GM23338 (cell line): ENCODE results near the gene TMEM214. TPM values are rescaled to one million over a fixed set of nuclear protein-coding genes. Genes with fewer than 3 reads are reported as not detected.

Experiments used
- ATAC-seq: fragments of 200-7000 bp; cut with Tn5 transposase; 3 replicates; pipeline ENCODE4 v1.9.1; 2020
- DNase-seq: peaks from one replicate; pipeline ENCODE4 v3.0.0-alpha.2; 2015; ENCODE audit warnings: low spot score
- H2AFZ ChIP-seq: fragments of 200-600 bp; sonication (generic); 2 replicates; pipeline ENCODE4 v1.8.0; 2016; ENCODE audit warnings: antibody characterized with exemption, mild to moderate bottlenecking, moderate library complexity
- H3F3A ChIP-seq: fragments of 200-600 bp; sonication (generic); replicated peaks from 2 replicates; pipeline ENCODE4 v1.8.0; 2017; ENCODE audit warnings: antibody characterized with exemption, mixed run types, low read depth
- H3K27ac ChIP-seq: fragments of 200-600 bp; sonication (generic); 2 replicates; pipeline ENCODE4 v1.6.1; 2016; ENCODE audit warnings: low read depth
- H3K27me3 ChIP-seq: fragments of 200-600 bp; sonication (generic); 2 replicates; pipeline ENCODE4 v1.8.0; 2016; ENCODE audit warnings: mild to moderate bottlenecking, mixed run types, moderate library complexity; ENCODE audit not compliant: insufficient read depth
- H3K36me3 ChIP-seq: fragments of 200-600 bp; sonication (generic); 2 replicates; pipeline ENCODE4 v1.8.0; 2016; ENCODE audit warnings: mild to moderate bottlenecking; ENCODE audit not compliant: insufficient read depth
- H3K4me1 ChIP-seq: fragments of 200-600 bp; sonication (generic); 2 replicates; pipeline ENCODE4 v1.8.0; 2016; ENCODE audit warnings: mild to moderate bottlenecking, moderate library complexity; ENCODE audit not compliant: insufficient read depth
- H3K4me2 ChIP-seq: fragments of 200-600 bp; sonication (generic); 2 replicates; pipeline ENCODE4 v1.7.1; 2017; ENCODE audit warnings: mixed run types
- H3K4me3 ChIP-seq: fragments of 200-600 bp; sonication (generic); 2 replicates; pipeline ENCODE4 v1.6.1; 2016; ENCODE audit warnings: mixed run types
- H3K79me2 ChIP-seq: fragments of 200-600 bp; sonication (generic); replicated peaks from 2 replicates; pipeline ENCODE4 v1.8.0; 2017; ENCODE audit warnings: mild to moderate bottlenecking; ENCODE audit not compliant: insufficient read depth
- H3K9me2 ChIP-seq: fragments of 200-600 bp; sonication (generic); 2 replicates; pipeline ENCODE4 v1.8.0; 2017; ENCODE audit not compliant: insufficient read depth
- H4K20me1 ChIP-seq: fragments of 200-600 bp; sonication (generic); replicated peaks from 2 replicates; pipeline ENCODE4 v1.8.0; 2017; ENCODE audit warnings: mild to moderate bottlenecking; ENCODE audit not compliant: insufficient read depth
- H3K27ac Mint-ChIP-seq: 2 replicates; pipeline ENCODE4 v1.8.0; 2020; ENCODE audit warnings: inconsistent platforms, mild to moderate bottlenecking, moderate library complexity, mixed read lengths
- H3K27me3 Mint-ChIP-seq: 3 replicates; pipeline ENCODE4 v1.8.0; 2022; ENCODE audit warnings: low read depth, mild to moderate bottlenecking, moderate library complexity, mixed read lengths, inconsistent platforms; ENCODE audit not compliant: insufficient read depth, poor library complexity
- H3K36me3 Mint-ChIP-seq: 3 replicates; pipeline ENCODE4 v1.8.0; 2021; ENCODE audit warnings: low read depth, mild to moderate bottlenecking, inconsistent platforms, moderate library complexity, mixed read lengths
- H3K4me1 Mint-ChIP-seq: 3 replicates; pipeline ENCODE4 v1.8.0; 2020; ENCODE audit warnings: mild to moderate bottlenecking, inconsistent platforms, mixed read lengths
- H3K4me3 Mint-ChIP-seq: 3 replicates; pipeline ENCODE4 v1.8.0; 2021; ENCODE audit warnings: moderate library complexity, mild to moderate bottlenecking, inconsistent platforms, mixed read lengths
- H3K9me3 Mint-ChIP-seq: 3 replicates; pipeline ENCODE4 v1.8.0; 2020; ENCODE audit warnings: moderate library complexity, mild to moderate bottlenecking, inconsistent platforms, mixed read lengths
- CREB1 ChIP-seq: fragments of 250-450 bp; sonication (Bioruptor Pico); IDR thresholded peaks from 2 replicates; pipeline ENCODE4 v1.5.0; 2020; ENCODE audit warnings: low read depth, mild to moderate bottlenecking, moderate library complexity
- EZH2phosphoT487 ChIP-seq: fragments of 200-600 bp; sonication (generic); IDR thresholded peaks from one replicate; pipeline ENCODE4 v1.8.1; 2018; ENCODE audit warnings: antibody characterized with exemption; ENCODE audit not compliant: unreplicated experiment
- JUNB ChIP-seq: IDR thresholded peaks from one replicate; pipeline ENCODE4 v1.6.1; 2016; ENCODE audit warnings: antibody characterized with exemption; ENCODE audit not compliant: unreplicated experiment
- NANOG ChIP-seq: IDR thresholded peaks from 2 replicates; pipeline ENCODE4 v1.6.1; 2016; ENCODE audit warnings: antibody characterized with exemption, borderline replicate concordance
- POLR2AphosphoS5 ChIP-seq: IDR thresholded peaks from 2 replicates; pipeline ENCODE4 v1.6.1; 2016; ENCODE audit warnings: antibody characterized with exemption, low read depth
- ZNF114 ChIP-seq: fragments of 250-450 bp; sonication (Bioruptor Pico); IDR thresholded peaks from 2 replicates; pipeline ENCODE4 v1.5.0; 2020; ENCODE audit warnings: mild to moderate bottlenecking, moderate library complexity
- polyA plus RNA-seq: library from polyadenylated mRNA; unstranded; fragments of >200 nt; fragmentation: Nextera tagmentation; extraction: Ambion mirVana; gene quantifications from 2 replicates; pipeline ENCODE4 v1.2.1, GENCODE V29; 2016
- total RNA-seq: library from RNA; depleted of rRNA; stranded (reverse); fragments of >200 nt; shearing (Covaris generic); gene quantifications from 2 replicates; pipeline ENCODE4 v1.2.3, GENCODE V29; 2014
- TF ChIP-seq, protein P1 (sequence below): IDR thresholded peaks from one replicate; pipeline ENCODE4 v1.6.1; 2018; ENCODE audit warnings: antibody characterized with exemption; ENCODE audit not compliant: unreplicated experiment
- TF ChIP-seq, protein P2 (sequence below): fragments of 250-450 bp; sonication (Bioruptor Pico); IDR thresholded peaks from 2 replicates; pipeline ENCODE4 v1.5.0; 2020; ENCODE audit warnings: mild to moderate bottlenecking, moderate library complexity

TMEM214 gene
- total and polyA plus RNA-seq, 2 experiments from 2014 or later, result 18.4 to 36.5 TPM

DNA sequence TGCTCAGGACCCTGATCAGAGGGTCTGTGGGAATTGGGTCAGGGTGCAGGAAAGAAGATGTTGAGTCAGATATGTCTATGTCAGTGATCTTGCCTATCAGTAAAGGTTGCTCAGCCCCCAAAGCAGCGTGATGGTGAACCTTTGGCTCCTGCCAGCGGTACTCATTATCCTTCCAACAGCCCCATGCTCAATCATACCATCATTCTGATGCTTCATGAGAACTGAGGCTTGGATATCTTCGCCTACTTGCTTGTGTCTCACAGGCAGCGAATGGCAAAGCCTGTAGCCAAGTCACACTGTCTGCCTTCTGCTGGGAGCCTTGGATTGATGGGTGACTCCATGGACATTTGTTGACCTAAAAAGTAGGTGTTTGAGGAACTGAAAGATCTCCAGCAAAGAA lies 19.0 kb upstream of the TMEM214 start:
- Histone ChIP-seq H3K9me2 (no peaks in the 10 kb centered on the region), H3K79me2 (no peaks in the 10 kb centered on the region), H2AFZ (no peak overlapping the region), H3K4me1 (peaks cover 12% of the 10 kb centered on the region), H3F3A (no peaks in the 10 kb centered on the region), H3K4me3 (no peak overlapping the region), H3K36me3 (no peaks in the 10 kb centered on the region), H3K27me3 (no peaks in the 10 kb centered on the region), H3K27ac (no peak overlapping the region), H4K20me1 (no peaks in the 10 kb centered on the region), H3K4me2 (no peak overlapping the region)
- no peak for TF ChIP-seq POLR2AphosphoS5
- TF ChIP-seq ZNF114 (CRISPR knock-in tag), result no peak
- TF ChIP-seq, protein P1, sequence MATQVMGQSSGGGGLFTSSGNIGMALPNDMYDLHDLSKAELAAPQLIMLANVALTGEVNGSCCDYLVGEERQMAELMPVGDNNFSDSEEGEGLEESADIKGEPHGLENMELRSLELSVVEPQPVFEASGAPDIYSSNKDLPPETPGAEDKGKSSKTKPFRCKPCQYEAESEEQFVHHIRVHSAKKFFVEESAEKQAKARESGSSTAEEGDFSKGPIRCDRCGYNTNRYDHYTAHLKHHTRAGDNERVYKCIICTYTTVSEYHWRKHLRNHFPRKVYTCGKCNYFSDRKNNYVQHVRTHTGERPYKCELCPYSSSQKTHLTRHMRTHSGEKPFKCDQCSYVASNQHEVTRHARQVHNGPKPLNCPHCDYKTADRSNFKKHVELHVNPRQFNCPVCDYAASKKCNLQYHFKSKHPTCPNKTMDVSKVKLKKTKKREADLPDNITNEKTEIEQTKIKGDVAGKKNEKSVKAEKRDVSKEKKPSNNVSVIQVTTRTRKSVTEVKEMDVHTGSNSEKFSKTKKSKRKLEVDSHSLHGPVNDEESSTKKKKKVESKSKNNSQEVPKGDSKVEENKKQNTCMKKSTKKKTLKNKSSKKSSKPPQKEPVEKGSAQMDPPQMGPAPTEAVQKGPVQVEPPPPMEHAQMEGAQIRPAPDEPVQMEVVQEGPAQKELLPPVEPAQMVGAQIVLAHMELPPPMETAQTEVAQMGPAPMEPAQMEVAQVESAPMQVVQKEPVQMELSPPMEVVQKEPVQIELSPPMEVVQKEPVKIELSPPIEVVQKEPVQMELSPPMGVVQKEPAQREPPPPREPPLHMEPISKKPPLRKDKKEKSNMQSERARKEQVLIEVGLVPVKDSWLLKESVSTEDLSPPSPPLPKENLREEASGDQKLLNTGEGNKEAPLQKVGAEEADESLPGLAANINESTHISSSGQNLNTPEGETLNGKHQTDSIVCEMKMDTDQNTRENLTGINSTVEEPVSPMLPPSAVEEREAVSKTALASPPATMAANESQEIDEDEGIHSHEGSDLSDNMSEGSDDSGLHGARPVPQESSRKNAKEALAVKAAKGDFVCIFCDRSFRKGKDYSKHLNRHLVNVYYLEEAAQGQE, result no peak
- H3K4me3 Mint-ChIP-seq, result no peak overlapping the region; the same call in 2 of the 3 replicates
- DNase-seq, result no peak
- H3K36me3 Mint-ChIP-seq, result peaks cover 28% of the 10 kb centered on the region
- H3K27me3 Mint-ChIP-seq, result peaks cover 15% of the 10 kb centered on the region
- peaks cover 13% of the 10 kb centered on the region for H3K4me1 Mint-ChIP-seq
- peaks cover 28% of the 10 kb centered on the region for H3K9me3 Mint-ChIP-seq
- ATAC-seq, result no peak
- H3K27ac Mint-ChIP-seq, result no peak overlapping the region

DNA sequence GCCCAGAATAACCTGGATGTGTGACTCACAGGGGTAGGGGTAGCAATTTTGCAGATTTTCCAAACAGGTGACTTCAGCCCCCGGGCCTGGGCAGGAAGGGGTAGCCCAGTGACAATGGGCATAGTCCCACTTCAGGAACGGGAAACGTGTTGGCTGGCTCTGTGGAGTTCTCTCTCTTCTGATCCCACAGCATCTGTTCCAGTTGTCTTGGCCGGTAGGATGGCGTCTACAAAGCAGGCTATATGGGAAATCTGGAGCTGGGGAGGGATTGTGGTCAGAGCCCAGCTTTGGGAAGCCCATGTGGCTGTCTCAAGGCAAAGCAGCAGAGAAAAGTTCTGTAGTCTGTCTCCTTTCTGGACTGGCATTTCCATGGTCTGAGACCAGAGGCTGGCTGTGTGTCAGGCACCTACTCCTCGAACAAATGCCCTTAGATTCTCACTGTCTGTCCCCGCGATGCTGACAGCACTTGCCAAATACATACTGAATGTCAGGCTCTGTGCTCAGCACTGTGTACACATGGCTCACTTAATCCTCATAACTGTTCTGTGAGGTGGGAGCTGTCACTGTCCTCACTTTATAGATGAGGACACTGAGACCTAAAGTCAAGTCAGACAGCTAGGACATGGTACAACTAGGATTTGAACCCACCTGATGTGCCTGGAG lies 17.9 kb upstream of the TMEM214 start:
- peaks cover 28% of the 10 kb centered on the region for H3K36me3 Mint-ChIP-seq
- ATAC-seq, result no peak
- TF ChIP-seq, protein P2, sequence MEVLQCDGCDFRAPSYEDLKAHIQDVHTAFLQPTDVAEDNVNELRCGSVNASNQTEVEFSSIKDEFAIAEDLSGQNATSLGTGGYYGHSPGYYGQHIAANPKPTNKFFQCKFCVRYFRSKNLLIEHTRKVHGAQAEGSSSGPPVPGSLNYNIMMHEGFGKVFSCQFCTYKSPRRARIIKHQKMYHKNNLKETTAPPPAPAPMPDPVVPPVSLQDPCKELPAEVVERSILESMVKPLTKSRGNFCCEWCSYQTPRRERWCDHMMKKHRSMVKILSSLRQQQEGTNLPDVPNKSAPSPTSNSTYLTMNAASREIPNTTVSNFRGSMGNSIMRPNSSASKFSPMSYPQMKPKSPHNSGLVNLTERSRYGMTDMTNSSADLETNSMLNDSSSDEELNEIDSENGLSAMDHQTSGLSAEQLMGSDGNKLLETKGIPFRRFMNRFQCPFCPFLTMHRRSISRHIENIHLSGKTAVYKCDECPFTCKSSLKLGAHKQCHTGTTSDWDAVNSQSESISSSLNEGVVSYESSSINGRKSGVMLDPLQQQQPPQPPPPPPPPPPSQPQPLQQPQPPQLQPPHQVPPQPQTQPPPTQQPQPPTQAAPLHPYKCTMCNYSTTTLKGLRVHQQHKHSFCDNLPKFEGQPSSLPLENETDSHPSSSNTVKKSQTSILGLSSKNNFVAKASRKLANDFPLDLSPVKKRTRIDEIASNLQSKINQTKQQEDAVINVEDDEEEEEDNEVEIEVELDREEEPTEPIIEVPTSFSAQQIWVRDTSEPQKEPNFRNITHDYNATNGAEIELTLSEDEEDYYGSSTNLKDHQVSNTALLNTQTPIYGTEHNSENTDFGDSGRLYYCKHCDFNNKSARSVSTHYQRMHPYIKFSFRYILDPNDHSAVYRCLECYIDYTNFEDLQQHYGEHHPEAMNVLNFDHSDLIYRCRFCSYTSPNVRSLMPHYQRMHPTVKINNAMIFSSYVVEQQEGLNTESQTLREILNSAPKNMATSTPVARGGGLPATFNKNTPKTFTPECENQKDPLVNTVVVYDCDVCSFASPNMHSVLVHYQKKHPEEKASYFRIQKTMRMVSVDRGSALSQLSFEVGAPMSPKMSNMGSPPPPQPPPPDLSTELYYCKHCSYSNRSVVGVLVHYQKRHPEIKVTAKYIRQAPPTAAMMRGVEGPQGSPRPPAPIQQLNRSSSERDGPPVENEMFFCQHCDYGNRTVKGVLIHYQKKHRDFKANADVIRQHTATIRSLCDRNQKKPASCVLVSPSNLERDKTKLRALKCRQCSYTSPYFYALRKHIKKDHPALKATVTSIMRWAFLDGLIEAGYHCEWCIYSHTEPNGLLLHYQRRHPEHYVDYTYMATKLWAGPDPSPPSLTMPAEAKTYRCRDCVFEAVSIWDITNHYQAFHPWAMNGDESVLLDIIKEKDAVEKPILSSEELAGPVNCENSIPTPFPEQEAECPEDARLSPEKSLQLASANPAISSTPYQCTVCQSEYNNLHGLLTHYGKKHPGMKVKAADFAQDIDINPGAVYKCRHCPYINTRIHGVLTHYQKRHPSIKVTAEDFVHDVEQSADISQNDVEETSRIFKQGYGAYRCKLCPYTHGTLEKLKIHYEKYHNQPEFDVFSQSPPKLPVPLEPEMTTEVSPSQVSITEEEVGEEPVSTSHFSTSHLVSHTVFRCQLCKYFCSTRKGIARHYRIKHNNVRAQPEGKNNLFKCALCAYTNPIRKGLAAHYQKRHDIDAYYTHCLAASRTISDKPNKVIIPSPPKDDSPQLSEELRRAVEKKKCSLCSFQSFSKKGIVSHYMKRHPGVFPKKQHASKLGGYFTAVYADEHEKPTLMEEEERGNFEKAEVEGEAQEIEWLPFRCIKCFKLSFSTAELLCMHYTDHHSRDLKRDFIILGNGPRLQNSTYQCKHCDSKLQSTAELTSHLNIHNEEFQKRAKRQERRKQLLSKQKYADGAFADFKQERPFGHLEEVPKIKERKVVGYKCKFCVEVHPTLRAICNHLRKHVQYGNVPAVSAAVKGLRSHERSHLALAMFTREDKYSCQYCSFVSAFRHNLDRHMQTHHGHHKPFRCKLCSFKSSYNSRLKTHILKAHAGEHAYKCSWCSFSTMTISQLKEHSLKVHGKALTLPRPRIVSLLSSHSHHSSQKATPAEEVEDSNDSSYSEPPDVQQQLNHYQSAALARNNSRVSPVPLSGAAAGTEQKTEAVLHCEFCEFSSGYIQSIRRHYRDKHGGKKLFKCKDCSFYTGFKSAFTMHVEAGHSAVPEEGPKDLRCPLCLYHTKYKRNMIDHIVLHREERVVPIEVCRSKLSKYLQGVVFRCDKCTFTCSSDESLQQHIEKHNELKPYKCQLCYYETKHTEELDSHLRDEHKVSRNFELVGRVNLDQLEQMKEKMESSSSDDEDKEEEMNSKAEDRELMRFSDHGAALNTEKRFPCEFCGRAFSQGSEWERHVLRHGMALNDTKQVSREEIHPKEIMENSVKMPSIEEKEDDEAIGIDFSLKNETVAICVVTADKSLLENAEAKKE (CRISPR knock-in tag), result no peak
- TF ChIP-seq NANOG (no peak), EZH2phosphoT487 (no peak), ZNF114 (CRISPR knock-in tag) (no peak), CREB1 (CRISPR knock-in tag) (no peak), JUNB (no peak)
- TF ChIP-seq, protein P1, result no peak

More for the DNA sequence above, 17.9 kb upstream of the TMEM214 start:
- H3K79me2 ChIP-seq, result no peaks in the 10 kb centered on the region
- H3K27ac ChIP-seq, result no peak overlapping the region
- peaks cover 12% of the 10 kb centered on the region for H3K4me1 ChIP-seq
- H3K4me2 ChIP-seq, result no peak overlapping the region
- no peaks in the 10 kb centered on the region for H3F3A ChIP-seq
- H3K27me3 ChIP-seq, result no peaks in the 10 kb centered on the region
- H2AFZ ChIP-seq, result no peak overlapping the region
- no peaks in the 10 kb centered on the region for H3K9me2 ChIP-seq
- no peaks in the 10 kb centered on the region for H4K20me1 ChIP-seq
- H3K27me3 Mint-ChIP-seq, result peaks cover 15% of the 10 kb centered on the region
- no peak for DNase-seq
- no peak overlapping the region for H3K4me3 ChIP-seq
- peaks cover 13% of the 10 kb centered on the region for H3K4me1 Mint-ChIP-seq
- H3K4me3 Mint-ChIP-seq, result no peak overlapping the region; the same call in 2 of the 3 replicates
- H3K9me3 Mint-ChIP-seq, result peaks cover 28% of the 10 kb centered on the region
- H3K27ac Mint-ChIP-seq, result no peak overlapping the region
- no peaks in the 10 kb centered on the region for H3K36me3 ChIP-seq
